IPS-15b (cell line): Measurements from ENCODE around the gene MCOLN1.
"Not testable (repeated sequence)": the region's sequence is repeated elsewhere in the genome, so short reads cannot be mapped to it uniquely, and the experiment has no call there.

ENCODE experiments used
- H3K27me3 ChIP-seq: one replicate; pipeline ENCODE4 v1.6.1; 2013; ENCODE audit warnings: low read length; ENCODE audit not compliant: control insufficient read depth, insufficient read depth
- H3K36me3 ChIP-seq: one replicate; pipeline ENCODE4 v1.6.1; 2013; ENCODE audit warnings: low read length; ENCODE audit not compliant: control insufficient read depth, insufficient read depth
- H3K4me1 ChIP-seq: one replicate; pipeline ENCODE4 v1.6.1; 2013; ENCODE audit warnings: mild to moderate bottlenecking, low read length; ENCODE audit not compliant: control insufficient read depth, insufficient read depth
- H3K4me3 ChIP-seq: one replicate; pipeline ENCODE4 v1.5.1; 2013; ENCODE audit warnings: low read depth, low read length
- H3K9ac ChIP-seq: one replicate; pipeline ENCODE4 v1.6.1; 2013; ENCODE audit warnings: low read depth, mild to moderate bottlenecking, low read length
- H3K9me3 ChIP-seq: one replicate; pipeline ENCODE4 v1.6.1; 2013; ENCODE audit warnings: mild to moderate bottlenecking, low read length; ENCODE audit not compliant: control insufficient read depth, insufficient read depth

MCOLN1 gene

GRCh38 chr19:7529246-7529600 is 6.8 kb downstream of the MCOLN1 start:
- H3K27me3 ChIP-seq = no peaks in the 10 kb centered on the region
- no peak overlapping the region for H3K9ac ChIP-seq
- no peaks in the 10 kb centered on the region for H3K9me3 ChIP-seq
- no peaks in the 10 kb centered on the region for H3K4me1 ChIP-seq
- no peak overlapping the region for H3K4me3 ChIP-seq
- H3K36me3 ChIP-seq = peaks cover 8% of the 10 kb centered on the region

DNA sequence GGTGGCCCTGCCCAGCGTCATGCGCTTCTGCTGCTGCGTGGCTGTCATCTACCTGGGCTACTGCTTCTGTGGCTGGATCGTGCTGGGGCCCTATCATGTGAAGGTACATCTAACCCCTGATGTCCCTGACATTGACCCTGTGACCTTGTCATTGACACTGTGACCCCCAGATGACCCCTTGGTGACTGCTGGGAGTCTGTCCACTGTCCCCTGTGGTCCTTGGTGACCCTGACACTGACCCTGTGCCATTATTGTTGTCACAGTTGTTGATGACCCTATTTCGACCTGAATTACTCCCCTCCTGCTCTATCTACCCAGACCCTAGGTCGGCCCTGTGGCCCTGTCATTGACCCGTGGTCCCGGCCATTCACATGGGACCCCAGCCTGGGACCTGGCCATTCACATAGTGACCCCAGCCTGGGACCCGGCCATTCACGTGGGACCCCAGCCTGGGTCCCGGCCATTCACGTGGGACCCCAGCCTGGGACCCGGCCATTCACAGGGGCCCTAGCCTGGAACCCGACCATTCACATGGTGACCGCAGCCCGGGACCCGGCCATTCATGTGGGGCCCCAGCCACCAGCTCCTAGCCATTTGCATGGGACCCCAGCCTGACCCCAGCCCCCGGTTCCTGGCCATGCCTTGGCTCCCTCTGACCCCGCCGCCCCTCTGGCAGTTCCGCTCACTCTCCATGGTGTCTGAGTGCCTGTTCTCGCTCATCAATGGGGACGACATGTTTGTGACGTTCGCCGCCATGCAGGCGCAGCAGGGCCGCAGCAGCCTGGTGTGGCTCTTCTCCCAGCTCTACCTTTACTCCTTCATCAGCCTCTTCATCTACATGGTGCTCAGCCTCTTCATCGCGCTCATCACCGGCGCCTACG is 7.4 kb downstream of the MCOLN1 start:
- no peak overlapping the region for H3K9ac ChIP-seq

GRCh38 chr19:7533281-7533885 is 11.0 kb downstream of the MCOLN1 start:
- H3K27me3 ChIP-seq = no peaks in the 10 kb centered on the region
- H3K9me3 ChIP-seq = no peaks in the 10 kb centered on the region
- peak overlapping the region; percentile 79 for H3K9ac ChIP-seq
- peak overlapping the region; percentile 75 for H3K4me3 ChIP-seq
- H3K4me1 ChIP-seq = no peaks in the 10 kb centered on the region
- H3K36me3 ChIP-seq = peaks cover 6% of the 10 kb centered on the region

More for the DNA sequence above, 7.4 kb downstream of the MCOLN1 start:
- Histone ChIP-seq H3K36me3 (peaks cover 8% of the 10 kb centered on the region), H3K4me3 (no peak overlapping the region), H3K9me3 (no peaks in the 10 kb centered on the region), H3K27me3 (no peaks in the 10 kb centered on the region), H3K4me1 (no peaks in the 10 kb centered on the region)

DNA sequence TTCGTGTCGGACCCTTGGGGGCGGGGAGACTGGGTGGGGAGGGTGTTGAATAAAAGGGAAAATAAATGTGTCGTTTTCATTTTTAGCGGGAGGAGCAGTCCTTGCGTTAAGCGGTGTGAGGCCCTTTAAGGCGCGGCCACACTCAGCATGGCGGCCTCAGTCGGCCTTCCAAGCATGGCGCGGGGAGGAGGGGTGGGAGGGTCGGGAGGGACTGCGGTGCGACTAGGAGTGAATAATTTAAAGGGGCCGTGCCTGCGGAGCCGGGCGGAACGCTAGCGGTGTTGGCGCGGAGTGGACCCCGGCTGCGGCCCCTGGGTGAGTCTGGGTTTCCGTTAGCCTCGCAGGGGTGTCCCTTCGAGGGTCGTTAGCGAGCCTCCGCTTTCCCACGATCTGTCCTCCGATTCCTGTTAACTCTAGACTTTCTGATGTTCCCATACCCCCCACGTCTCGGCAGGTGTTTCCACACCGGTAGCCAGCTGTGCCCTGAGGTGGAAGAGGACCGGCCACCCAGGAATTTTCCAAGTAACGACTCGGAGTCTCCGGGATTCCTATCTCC is 11.6 kb downstream of the MCOLN1 start:
- H3K4me3 ChIP-seq = peak overlapping the region; percentile 75

DNA sequence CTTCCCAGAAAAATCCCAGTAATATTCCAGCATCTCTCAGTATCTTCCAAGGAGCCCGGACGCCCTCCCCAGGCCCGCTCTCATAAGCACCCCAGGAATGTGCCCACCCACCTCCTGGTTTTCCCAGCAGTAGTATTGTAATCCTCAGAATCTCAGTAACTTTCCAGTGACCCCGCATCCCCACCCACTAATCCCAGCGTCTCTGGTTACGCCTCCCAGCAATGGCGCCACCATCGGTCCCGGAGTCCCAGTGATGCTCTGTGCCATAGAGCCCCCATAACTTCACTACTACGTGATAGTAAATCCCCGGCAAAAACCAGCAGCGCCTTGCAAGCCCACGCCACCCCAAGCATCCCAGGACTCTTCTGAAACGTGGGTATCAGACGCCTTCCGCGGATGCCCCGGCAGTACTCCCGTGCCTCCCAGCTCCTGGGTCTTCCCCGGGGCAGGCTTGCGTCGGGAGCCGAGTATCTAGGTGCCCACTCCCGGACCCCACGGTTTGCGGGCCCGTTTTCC is 12.2 kb downstream of the MCOLN1 start:
- Histone ChIP-seq H3K9me3 (no peaks in the 10 kb centered on the region), H3K36me3 (peaks cover 4% of the 10 kb centered on the region), H3K9ac (peak overlapping the region; percentile 37), H3K4me1 (no peaks in the 10 kb centered on the region), H3K4me3 (peak overlapping the region; percentile 75), H3K27me3 (no peaks in the 10 kb centered on the region)

More for the DNA sequence above, 11.6 kb downstream of the MCOLN1 start:
- Histone ChIP-seq H3K36me3 (peaks cover 6% of the 10 kb centered on the region), H3K4me1 (no peaks in the 10 kb centered on the region), H3K27me3 (no peaks in the 10 kb centered on the region), H3K9me3 (no peaks in the 10 kb centered on the region), H3K9ac (peak overlapping the region; percentile 79)

DNA sequence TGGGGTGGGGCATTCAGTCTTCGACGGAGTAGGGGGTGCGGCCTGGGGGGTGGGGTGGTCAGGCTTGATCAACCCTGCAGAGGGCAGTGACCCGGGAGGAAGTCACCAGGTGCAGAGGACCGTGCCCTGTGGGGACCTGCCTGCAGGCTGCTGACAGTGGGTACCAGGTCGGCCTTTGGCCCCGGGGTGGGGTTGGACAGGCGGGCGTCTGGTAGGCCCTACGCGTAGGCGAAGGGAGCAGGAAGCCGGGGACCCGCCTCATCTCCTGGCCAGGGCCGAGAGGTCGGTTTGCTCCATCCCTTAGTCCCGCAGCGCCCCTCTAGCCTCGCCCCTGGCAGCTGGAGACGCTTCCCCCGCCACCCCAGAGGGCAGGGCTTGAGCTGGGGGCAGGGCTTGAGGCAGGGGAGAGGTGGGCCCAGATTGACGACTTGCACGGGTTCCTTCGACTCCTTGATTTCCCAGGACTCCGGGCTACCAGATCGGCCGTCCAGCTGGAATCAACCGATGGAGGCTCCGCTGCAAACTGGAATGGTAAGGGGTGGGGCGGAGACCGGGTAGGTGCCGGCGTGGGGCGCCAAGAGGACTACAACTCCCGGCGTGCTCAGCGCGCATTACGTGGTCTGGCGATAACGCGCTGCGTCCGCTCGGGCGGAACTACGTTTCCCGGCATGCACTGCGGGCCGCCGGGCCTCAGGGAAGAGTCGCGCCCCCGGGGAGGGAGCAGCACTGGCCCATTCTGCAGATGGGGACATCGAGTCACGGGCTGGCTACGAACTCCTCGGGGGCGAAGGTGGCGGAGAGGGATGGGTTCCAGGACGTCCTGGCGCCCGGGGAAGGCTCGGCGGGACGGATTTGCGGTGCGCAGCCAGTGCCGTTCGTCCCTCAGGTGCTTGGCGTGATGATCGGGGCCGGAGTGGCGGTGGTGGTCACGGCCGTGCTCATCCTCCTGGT is 12.9 kb downstream of the MCOLN1 start, which contains the start of gene PNPLA6:
PNPLA6 (plus strand) TSS at position 671 of the 951 bp plus-strand sequence; CDS start at position 743, 72 bp downstream.
- Histone ChIP-seq H3K36me3 (peaks cover 3% of the 10 kb centered on the region), H3K4me3 (peak within 1 kb of the TSS; percentile 75), H3K27me3 (no peaks in the 10 kb centered on the region), H3K9me3 (no peaks in the 10 kb centered on the region), H3K4me1 (no peaks in the 10 kb centered on the region), H3K9ac (peak within 1 kb of the TSS; percentile 56)

DNA sequence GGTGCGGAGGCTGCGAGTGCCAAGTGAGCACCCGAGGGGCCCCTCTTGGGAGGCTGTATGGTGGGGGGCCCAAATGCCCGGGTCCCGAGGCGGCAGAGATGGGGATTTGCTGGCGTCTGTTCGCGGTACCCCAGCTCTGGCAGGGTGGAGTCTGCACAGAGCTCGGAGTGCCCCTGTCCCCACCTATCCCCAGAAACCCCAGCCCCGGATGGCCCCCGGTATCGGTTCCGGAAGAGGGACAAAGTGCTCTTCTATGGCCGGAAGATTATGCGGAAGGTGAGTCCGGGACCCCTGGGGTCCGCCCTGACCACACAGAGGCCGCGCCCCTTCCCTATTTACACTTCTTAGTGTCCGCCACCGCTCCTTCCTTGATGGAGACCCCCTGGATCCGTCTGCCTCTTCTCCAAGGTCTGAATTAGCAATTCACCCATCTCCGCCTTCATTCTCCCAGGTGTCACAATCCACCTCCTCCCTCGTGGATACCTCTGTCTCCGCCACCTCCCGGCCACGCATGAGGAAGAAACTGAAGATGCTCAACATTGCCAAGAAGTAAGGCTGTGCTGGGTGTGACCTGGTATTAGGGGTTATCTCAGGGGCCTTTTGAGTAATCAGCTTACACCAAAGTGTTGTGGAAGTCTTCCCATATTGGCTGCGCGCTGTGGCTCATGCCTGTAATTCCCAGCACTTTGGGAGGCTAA is 13.7 kb downstream of the MCOLN1 start:
- Histone ChIP-seq H3K27me3 (no peaks in the 10 kb centered on the region), H3K9ac (peak overlapping the region; percentile 16), H3K4me3 (peak overlapping the region; percentile 75), H3K4me1 (no peaks in the 10 kb centered on the region), H3K9me3 (no peaks in the 10 kb centered on the region), H3K36me3 (peaks cover 4% of the 10 kb centered on the region)

GRCh38 chr19:7538990-7539389 is 16.6 kb downstream of the MCOLN1 start:
- H3K36me3 ChIP-seq = peaks cover 20% of the 10 kb centered on the region
- H3K9ac ChIP-seq, H3K4me1 ChIP-seq, H3K9me3 ChIP-seq, H3K27me3 ChIP-seq, H3K4me3 ChIP-seq: not testable (repeated sequence)

DNA sequence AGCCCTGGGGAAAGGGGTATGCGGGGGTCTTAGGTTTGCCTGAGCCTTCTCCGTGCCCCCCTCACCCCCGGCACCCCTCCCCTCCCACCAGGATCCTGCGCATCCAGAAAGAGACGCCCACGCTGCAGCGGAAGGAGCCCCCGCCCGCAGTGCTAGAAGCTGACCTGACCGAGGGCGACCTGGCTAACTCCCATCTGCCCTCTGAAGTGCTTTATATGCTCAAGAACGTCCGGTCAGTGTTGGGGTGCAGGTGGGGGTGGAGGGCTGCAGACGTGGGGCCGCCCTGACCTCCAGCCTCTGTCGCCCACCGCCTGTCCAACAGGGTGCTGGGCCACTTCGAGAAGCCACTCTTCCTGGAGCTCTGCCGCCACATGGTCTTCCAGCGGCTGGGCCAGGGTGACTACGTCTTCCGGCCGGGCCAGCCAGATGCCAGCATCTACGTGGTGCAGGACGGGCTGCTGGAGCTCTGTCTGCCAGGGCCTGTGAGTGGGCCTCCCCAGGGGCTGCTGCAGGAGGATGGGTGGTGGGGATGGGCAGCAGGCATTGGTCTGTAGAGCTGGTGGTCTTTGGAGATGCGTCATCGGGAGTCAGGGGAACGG is 17.5 kb downstream of the MCOLN1 start:
- Histone ChIP-seq H3K4me1 (no peaks in the 10 kb centered on the region), H3K4me3 (no peak overlapping the region)

GRCh38 chr19:7540761-7541474 is 18.5 kb downstream of the MCOLN1 start:
- peaks cover 20% of the 10 kb centered on the region for H3K36me3 ChIP-seq
- no peak overlapping the region for H3K4me3 ChIP-seq

More for the DNA sequence above, 17.5 kb downstream of the MCOLN1 start:
- Histone ChIP-seq H3K36me3 (peaks cover 20% of the 10 kb centered on the region), H3K9me3 (no peaks in the 10 kb centered on the region), H3K9ac (no peak overlapping the region), H3K27me3 (no peaks in the 10 kb centered on the region)

More at GRCh38 chr19:7540761-7541474, 18.5 kb downstream of the MCOLN1 start:
- Histone ChIP-seq H3K9ac (no peak overlapping the region), H3K9me3 (no peaks in the 10 kb centered on the region), H3K27me3 (no peaks in the 10 kb centered on the region), H3K4me1 (no peaks in the 10 kb centered on the region)
